K562 (cell line): ENCODE data around the gene SCAPER. TPM values are rescaled to one million over a fixed set of nuclear protein-coding genes. Genes with fewer than 3 reads are reported as not detected.

Source experiments
- CHD7 ChIP-seq: fragments of 200-600 bp; sonication (generic); IDR thresholded peaks from one replicate; pipeline ENCODE4 v1.6.1; 2012; ENCODE audit warnings: mild to moderate bottlenecking, low read depth, low read length, inconsistent platforms
- polyA plus RNA-seq, 8 experiments: library from polyadenylated mRNA; depleted of rRNA in 4 of 8; stranded (reverse) in 5 of 8; unstranded in 3 of 8; fragments of >200 nt; fragmentation: Nextera tagmentation in 2 of 8; fragmentation: Illumina TruSeq in 1 of 8; extraction: Ambion mirVana in 2 of 8; extraction: Trizol in 1 of 8; gene quantifications; 2 replicates each; pipeline versions ENCODE4 v1.2.1 to v1.2.3, GENCODE V29; 2011 to 2014; ENCODE audit warnings: inconsistent platforms in 1 of 8, missing spikeins in 1 of 8
- total RNA-seq, 7 experiments: library from RNA; depleted of rRNA in 6 of 7; stranded (reverse); fragments of >200 nt in 6 of 7; fragmentation: Illumina TruSeq in 2 of 7; extraction: Trizol in 2 of 7; gene quantifications; 2 replicates each; pipeline versions ENCODE4 v1.2.1 to v1.2.3, GENCODE V29; 2011 to 2021; ENCODE audit warnings: low replicate concordance in 1 of 7

Gene SCAPER
- total and polyA plus RNA-seq, 9 of the 15 experiments (the other 6 are each of a cell fraction or from before 2014, with no cell fraction given), result 1.3 to 5.7 (median 3.2) TPM

GRCh38 chr15:76803049-76803571 is 102.0 kb downstream of the SCAPER start (continued):
- no peak for TF ChIP-seq CHD7
